GM10248 (cell line): ENCODE data around the gene ARHGEF6.

Experiments
- CTCF ChIA-PET: fragments of 300-600 bp; sonication (Branson Sonifier 250); formaldehyde crosslinking; extraction: SDS; loops from one replicate; lab custom pipeline; 2021; ENCODE audit warnings: antibody characterized with exemption; lab: Yijun Ruan, JAX
- POLR2A ChIA-PET: fragments of 350-650 bp; sonication (Branson Sonifier 250); formaldehyde crosslinking; extraction: SDS; loops from one replicate; lab custom pipeline; 2020; ENCODE audit warnings: antibody characterized with exemption; lab: Yijun Ruan, JAX
- DNase-seq: peaks from one replicate; pipeline ENCODE4 v3.0.0; 2012; ENCODE audit errors: extremely low spot score
- CTCF ChIP-seq: IDR thresholded peaks from 2 replicates; pipeline ENCODE4 v1.5.1; 2012; ENCODE audit warnings: mild to moderate bottlenecking, low read depth; ENCODE audit errors: extremely low read depth, missing control alignments, control extremely low read depth

ARHGEF6 gene

GRCh38 chrX:136784231-136784630, 3.5 kb upstream of the ARHGEF6 start:
- no peak for TF ChIP-seq CTCF
- DNase-seq: no peak
- POLR2A ChIA-PET: no interaction called here
- CTCF ChIA-PET: no interaction called here

GRCh38 chrX:136783159-136783558, 2.4 kb upstream of the ARHGEF6 start:
- POLR2A ChIA-PET: no interaction called here
- CTCF ChIA-PET: no interaction called here

GRCh38 chrX:136781180-136781797, 557 bp upstream of the ARHGEF6 start:
- POLR2A ChIA-PET: no interaction called here
- CTCF ChIA-PET: no interaction called here
- no peak for TF ChIP-seq CTCF
- no peak for DNase-seq

More at GRCh38 chrX:136783159-136783558, 2.4 kb upstream of the ARHGEF6 start:
- no peak for DNase-seq
- no peak for TF ChIP-seq CTCF

- CTCF ChIA-PET: interaction anchor here (1.6 kb wide), 1 partner anchor 13 kb away, joined by 8 read pairs; no protein-coding TSS in a partner anchor
Measured at GRCh38 chrX:136780241-136780640, 491 bp downstream of the ARHGEF6 start.

GRCh38 chrX:136779346-136779781, 1.4 kb downstream of the ARHGEF6 start:
- no peak for DNase-seq
- no peak for TF ChIP-seq CTCF
- CTCF ChIA-PET: interaction anchor here (1.6 kb wide), 1 partner anchor 12 kb away, joined by 8 read pairs; no protein-coding TSS in a partner anchor
- POLR2A ChIA-PET: interaction anchor here (0.6 kb wide), 1 partner anchor 81 kb away, joined by 3 read pairs; no protein-coding TSS in a partner anchor

More at GRCh38 chrX:136780241-136780640, 491 bp downstream of the ARHGEF6 start:
- no peak for DNase-seq
- POLR2A ChIA-PET: no interaction called here
- no peak for TF ChIP-seq CTCF

GRCh38 chrX:136778916-136779315, 1.8 kb downstream of the ARHGEF6 start:
- ChIA-PET POLR2A (interaction anchor here (0.6 kb wide), 1 partner anchor 81 kb away, joined by 3 read pairs; no protein-coding TSS in a partner anchor), CTCF (interaction anchor here (1.6 kb wide), 1 partner anchor 11 kb away, joined by 8 read pairs; no protein-coding TSS in a partner anchor)
- no peak for TF ChIP-seq CTCF
- DNase-seq: no peak
